ENCODE results near the gene FAM221A. TPM values are rescaled to one million over a fixed set of nuclear protein-coding genes. Genes with fewer than 3 reads are reported as not detected.

Gene FAM221A
- total and polyA plus RNA-seq, 4 donors, result 9.2 to 18.3 (median 11.1) TPM

DNA sequence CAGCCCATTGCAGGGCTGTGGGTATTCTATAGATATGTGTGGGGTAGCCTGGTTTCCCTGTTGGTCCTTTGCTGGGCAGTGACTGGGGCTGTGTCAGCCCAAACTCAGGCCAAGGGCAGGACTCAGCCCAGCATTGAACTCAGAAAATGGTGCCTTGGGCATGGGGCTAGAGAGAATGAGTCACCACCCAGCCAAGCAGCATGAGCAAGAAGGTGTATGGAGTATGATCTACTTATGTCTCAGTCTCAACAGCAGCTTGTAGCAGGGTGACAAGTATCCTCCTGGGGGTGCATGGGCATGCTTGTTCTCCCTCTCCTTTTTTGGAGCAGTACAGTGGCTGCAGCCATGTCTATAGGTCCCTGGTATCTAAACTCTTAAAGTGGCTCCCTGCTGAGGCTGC is 62.1 kb downstream of the FAM221A start:
- H3K4me3 ChIP-seq, result no peak overlapping the region
- TF ChIP-seq, protein P1, sequence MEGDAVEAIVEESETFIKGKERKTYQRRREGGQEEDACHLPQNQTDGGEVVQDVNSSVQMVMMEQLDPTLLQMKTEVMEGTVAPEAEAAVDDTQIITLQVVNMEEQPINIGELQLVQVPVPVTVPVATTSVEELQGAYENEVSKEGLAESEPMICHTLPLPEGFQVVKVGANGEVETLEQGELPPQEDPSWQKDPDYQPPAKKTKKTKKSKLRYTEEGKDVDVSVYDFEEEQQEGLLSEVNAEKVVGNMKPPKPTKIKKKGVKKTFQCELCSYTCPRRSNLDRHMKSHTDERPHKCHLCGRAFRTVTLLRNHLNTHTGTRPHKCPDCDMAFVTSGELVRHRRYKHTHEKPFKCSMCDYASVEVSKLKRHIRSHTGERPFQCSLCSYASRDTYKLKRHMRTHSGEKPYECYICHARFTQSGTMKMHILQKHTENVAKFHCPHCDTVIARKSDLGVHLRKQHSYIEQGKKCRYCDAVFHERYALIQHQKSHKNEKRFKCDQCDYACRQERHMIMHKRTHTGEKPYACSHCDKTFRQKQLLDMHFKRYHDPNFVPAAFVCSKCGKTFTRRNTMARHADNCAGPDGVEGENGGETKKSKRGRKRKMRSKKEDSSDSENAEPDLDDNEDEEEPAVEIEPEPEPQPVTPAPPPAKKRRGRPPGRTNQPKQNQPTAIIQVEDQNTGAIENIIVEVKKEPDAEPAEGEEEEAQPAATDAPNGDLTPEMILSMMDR (IDR thresholded peaks at IDR 0.05; ENCODE audit: control extremely low read depth, extremely low read depth), result no peak
- no peak for ATAC-seq (ENCODE audit: insufficient read depth, low FRiP score)

DNA sequence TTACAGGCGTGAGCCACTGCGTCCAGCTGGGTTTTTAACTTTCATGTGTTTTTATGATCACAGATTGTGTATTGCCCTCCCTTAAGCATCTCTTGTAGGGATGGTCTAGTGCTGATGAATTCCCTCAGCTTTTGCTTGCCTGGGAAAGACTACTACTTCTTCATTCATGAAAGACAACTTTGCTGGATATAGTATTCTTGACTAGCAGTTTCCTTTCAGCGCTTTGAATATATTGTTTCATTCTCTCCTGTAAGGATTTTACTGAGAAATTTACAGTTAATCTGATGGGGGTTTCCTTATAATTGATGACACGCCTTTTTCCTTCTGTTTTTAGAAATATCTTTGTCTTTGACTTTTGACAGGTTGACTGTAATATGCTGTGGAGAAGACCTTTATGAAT is 63.2 kb downstream of the FAM221A start:
- Histone ChIP-seq H3K4me1 (ENCODE audit: control insufficient read depth in 5 of 5, insufficient read depth in 5 of 5, low read length in 5 of 5) (no peaks in the 10 kb centered on the region), H3K27ac (ENCODE audit: low read depth in 1 of 2, low read length in 1 of 2) (no peak overlapping the region), H3K9me3 (ENCODE audit: control insufficient read depth in 4 of 4, insufficient read depth in 3 of 4, low read length in 3 of 4) (peaks cover 0 to 32% (median 8%) of the 10 kb centered on the region in 4 donors), H3K4me3 (no peak overlapping the region), H3K36me3 (ENCODE audit: control insufficient read depth in 4 of 4, insufficient read depth in 4 of 4, low read length in 4 of 4) (no peaks in the 10 kb centered on the region), H3K27me3 (ENCODE audit: control insufficient read depth in 3 of 3, insufficient read depth in 3 of 3, low read length in 2 of 3) (no peaks in the 10 kb centered on the region), H3K9ac (ENCODE audit: insufficient read depth in 1 of 2, low read length in 2 of 2) (no peak overlapping the region)
- no peak for DNase-seq
- no peak for ATAC-seq (ENCODE audit: insufficient read depth, low FRiP score)
- TF ChIP-seq, protein P1 (IDR thresholded peaks at IDR 0.05; ENCODE audit: control extremely low read depth, extremely low read depth), result no peak
- 94 to 95% methylated on average over 4 of the region's 4 CpGs for WGBS, 2 donors

More for the DNA sequence above, 62.1 kb downstream of the FAM221A start:
- DNase-seq, result no peak
- Histone ChIP-seq H3K27me3 (ENCODE audit: control insufficient read depth in 3 of 3, insufficient read depth in 3 of 3, low read length in 2 of 3) (no peaks in the 10 kb centered on the region), H3K36me3 (ENCODE audit: control insufficient read depth in 4 of 4, insufficient read depth in 4 of 4, low read length in 4 of 4) (no peaks in the 10 kb centered on the region), H3K27ac (ENCODE audit: low read depth in 1 of 2, low read length in 1 of 2) (no peak overlapping the region), H3K4me1 (ENCODE audit: control insufficient read depth in 5 of 5, insufficient read depth in 5 of 5, low read length in 5 of 5) (no peaks in the 10 kb centered on the region), H3K9ac (ENCODE audit: insufficient read depth in 1 of 2, low read length in 2 of 2) (no peak overlapping the region), H3K9me3 (ENCODE audit: control insufficient read depth in 4 of 4, insufficient read depth in 3 of 4, low read length in 3 of 4) (peaks cover 0 to 32% (median 8%) of the 10 kb centered on the region in 4 donors)

DNA sequence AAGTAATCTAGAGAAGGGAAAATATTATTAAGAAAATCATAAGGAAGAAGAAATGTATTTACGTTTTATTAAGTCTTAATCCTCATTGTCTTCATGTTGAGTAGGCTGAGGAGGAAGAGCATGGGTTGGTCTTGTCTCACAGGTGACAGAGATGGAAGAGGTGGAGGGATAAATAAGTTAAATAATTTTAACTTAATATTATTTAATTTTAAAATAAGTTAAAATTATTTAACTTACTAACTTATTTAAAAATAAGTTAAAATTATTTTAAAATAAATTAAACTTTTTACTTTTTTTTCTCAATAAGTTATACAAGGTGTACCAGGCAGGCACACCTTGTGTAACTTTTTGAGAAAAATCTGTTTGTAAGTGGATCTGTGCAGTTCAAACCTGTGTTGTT is 66.6 kb downstream of the FAM221A start:
- no peaks in the 10 kb centered on the region for H3K27me3 ChIP-seq (ENCODE audit: control insufficient read depth in 3 of 3, insufficient read depth in 3 of 3, low read length in 2 of 3)
- H3K4me3 ChIP-seq, result no peak overlapping the region
- DNase-seq, result no peak
- TF ChIP-seq, protein P1 (IDR thresholded peaks at IDR 0.05; ENCODE audit: control extremely low read depth, extremely low read depth), result no peak
- no peak for ATAC-seq (ENCODE audit: insufficient read depth, low FRiP score)
- no peak overlapping the region for H3K27ac ChIP-seq (ENCODE audit: low read depth in 1 of 2, low read length in 1 of 2)
- no peaks in the 10 kb centered on the region for H3K4me1 ChIP-seq (ENCODE audit: control insufficient read depth in 5 of 5, insufficient read depth in 5 of 5, low read length in 5 of 5)
- peaks cover 0 to 30% (median 5%) of the 10 kb centered on the region in 4 donors for H3K9me3 ChIP-seq (ENCODE audit: control insufficient read depth in 4 of 4, insufficient read depth in 3 of 4, low read length in 3 of 4)
- no peak overlapping the region for H3K9ac ChIP-seq (ENCODE audit: insufficient read depth in 1 of 2, low read length in 2 of 2)
- no peaks in the 10 kb centered on the region for H3K36me3 ChIP-seq (ENCODE audit: control insufficient read depth in 4 of 4, insufficient read depth in 4 of 4, low read length in 4 of 4)
- 86 to 93% methylated on average over 1 of the region's 1 CpG for WGBS, 2 donors

DNA sequence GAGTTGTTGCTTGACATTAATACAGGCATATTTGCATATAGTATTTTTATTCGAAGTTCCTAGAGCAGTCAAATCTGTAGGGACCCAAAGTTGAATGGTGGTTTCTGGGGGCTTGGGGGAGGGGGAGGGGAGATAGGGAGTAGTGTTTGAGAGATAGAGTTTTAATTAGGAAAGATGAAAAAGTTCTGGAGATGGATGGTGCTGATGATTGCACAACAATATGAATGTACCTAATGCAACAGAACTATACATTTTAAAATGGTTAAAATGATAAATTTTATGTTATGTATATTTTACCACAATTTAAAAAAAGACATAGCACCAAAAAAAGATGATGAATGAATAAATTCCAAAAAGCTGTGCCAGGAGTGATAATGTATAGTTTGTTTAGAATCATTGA is 71.9 kb downstream of the FAM221A start:
- Histone ChIP-seq H3K36me3 (ENCODE audit: control insufficient read depth in 4 of 4, insufficient read depth in 4 of 4, low read length in 4 of 4) (no peaks in the 10 kb centered on the region), H3K27me3 (ENCODE audit: control insufficient read depth in 3 of 3, insufficient read depth in 3 of 3, low read length in 2 of 3) (no peaks in the 10 kb centered on the region), H3K4me3 (no peak overlapping the region), H3K9me3 (ENCODE audit: control insufficient read depth in 4 of 4, insufficient read depth in 3 of 4, low read length in 3 of 4) (no peaks in the 10 kb centered on the region), H3K4me1 (ENCODE audit: control insufficient read depth in 5 of 5, insufficient read depth in 5 of 5, low read length in 5 of 5) (no peaks in the 10 kb centered on the region), H3K27ac (ENCODE audit: low read depth in 1 of 2, low read length in 1 of 2) (no peak overlapping the region), H3K9ac (ENCODE audit: insufficient read depth in 1 of 2, low read length in 2 of 2) (no peak overlapping the region)
- WGBS, 2 donors, result 72 to 80% methylated on average over 1 of the region's 1 CpG
- ATAC-seq (ENCODE audit: insufficient read depth, low FRiP score), result no peak
- TF ChIP-seq, protein P1 (IDR thresholded peaks at IDR 0.05; ENCODE audit: control extremely low read depth, extremely low read depth), result no peak
- no peak for DNase-seq

Data from lung (tissue), 12 donors.